Stimulated activated CD8-positive, alpha-beta memory T cell treated with anti-CD3 and anti-CD28 coated beads, Interleukin-12 subunit alpha, Interleukin-12 subunit beta, amount 100 ng/mL, for 24 hours (primary cell): Measurements from ENCODE around the gene GIPR.
"Not testable (repeated sequence)": the region's sequence is repeated elsewhere in the genome, so short reads cannot be mapped to it uniquely, and the experiment has no call there.

Experiments used
- DNase-seq: peaks from one replicate; pipeline ENCODE4 v3.0.0-alpha.2; 2020; ENCODE audit errors: extremely low read depth

Gene GIPR

DNA sequence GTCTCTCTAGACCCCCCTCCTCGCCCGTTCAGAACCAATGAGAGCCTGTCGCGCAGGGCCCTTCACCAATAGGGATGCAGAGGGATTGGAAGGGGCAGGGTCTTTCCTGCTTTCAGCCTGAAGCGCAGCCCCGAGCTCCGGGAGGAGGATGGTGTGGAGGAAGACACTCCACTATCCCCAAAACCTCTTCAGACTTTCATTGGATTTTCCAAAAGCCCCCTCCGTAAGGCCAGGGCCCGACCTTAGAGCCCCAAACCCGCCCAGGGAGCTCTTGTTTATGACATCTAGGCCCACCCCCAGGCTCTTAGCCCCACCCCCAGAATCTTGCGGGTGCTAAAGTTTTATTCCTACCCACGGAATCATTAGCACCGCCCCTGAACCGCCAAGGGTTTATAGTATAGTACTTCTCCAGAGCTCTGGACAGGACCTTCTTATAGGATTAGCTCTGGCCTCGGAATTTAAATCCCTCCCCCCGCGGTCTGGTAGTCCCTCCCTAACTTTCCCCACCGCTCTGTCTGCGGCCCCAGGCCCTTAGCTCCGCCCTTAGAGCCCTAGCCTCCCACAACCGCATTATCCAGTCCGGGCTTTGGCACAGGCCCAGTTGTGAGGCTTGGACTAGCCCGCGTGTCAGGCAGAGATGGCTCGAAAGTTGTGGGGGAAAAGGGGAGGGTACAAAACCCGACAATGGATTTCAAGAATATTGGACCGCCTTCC lies 22.2 kb upstream of the GIPR start:
- no peak for DNase-seq

DNA sequence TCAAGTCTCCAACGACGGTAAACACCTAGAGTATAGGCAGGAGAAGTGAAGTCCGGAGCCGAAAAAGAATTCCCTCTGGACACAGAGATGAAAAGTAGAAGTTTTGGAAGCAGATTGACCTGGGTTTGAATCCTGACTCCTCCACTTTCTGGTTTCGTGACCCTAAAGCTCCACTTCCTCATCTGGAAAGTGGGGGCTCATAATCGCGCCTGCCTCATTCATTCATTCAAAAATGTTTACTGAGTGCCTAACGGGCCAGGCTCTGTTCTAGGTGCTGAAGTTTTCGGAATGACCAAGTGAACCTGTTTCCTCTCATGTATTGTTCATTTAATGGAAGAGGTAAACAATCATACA lies 21.7 kb upstream of the GIPR start:
- no peak for DNase-seq

DNA sequence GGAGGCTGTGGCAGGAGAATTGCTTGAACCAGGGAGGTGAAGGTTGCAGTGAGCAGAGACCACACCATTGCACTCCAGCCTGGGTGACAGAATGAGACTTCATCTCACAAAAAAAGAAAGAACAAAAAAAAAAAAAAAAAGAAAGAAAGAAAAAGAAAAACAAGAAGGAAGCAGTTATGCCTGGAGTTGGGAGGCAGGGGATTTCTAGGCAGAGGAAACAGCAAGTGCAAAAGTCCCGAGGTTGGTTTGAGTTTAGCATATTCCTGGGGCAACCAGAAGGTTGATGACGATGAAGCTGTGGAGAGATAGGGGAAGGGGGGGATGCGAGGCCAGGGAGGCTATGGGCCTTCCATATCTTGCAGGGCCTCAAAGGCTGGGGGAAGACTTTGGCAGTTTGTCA lies 17.3 kb upstream of the GIPR start:
- no peak for DNase-seq

DNA sequence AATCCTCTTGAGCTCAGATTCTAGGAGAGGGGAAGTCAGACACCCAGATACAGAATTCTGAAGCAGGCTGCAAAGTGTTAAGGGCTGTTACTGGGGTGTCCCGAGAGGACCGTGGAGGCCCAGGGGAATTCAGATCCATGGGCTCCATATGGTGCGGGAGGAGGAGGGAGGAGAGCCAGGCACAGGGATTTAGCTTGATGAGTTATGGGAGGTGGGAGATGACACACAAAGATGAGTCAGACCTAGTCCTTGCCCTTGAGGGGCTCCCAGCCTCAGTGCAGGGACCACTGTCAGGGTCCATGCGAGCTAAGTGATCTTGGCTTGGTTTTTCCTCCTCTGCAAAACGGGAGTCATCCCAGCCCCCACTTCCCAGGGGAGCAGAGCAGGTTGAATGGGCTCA lies 14.4 kb upstream of the GIPR start:
- no peak for DNase-seq

DNA sequence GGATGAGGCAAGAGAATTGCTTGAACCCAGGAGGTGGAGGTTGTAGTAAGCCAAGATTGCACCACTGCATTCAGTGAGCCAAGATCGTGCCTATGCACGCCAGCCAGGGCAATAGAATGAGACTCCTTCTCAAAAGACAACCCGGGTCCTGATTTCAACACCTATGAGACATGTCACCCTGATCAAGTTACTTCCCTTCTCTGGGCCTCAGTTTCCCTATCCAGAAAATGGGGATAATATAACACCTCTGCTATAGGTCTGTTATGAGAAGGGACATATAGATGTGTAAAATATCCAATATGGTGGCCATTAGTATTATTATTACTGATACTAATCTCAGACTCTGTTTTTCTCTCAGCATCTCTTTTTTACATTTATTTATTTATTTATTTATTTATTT lies 12.9 kb upstream of the GIPR start:
- no peak for DNase-seq

DNA sequence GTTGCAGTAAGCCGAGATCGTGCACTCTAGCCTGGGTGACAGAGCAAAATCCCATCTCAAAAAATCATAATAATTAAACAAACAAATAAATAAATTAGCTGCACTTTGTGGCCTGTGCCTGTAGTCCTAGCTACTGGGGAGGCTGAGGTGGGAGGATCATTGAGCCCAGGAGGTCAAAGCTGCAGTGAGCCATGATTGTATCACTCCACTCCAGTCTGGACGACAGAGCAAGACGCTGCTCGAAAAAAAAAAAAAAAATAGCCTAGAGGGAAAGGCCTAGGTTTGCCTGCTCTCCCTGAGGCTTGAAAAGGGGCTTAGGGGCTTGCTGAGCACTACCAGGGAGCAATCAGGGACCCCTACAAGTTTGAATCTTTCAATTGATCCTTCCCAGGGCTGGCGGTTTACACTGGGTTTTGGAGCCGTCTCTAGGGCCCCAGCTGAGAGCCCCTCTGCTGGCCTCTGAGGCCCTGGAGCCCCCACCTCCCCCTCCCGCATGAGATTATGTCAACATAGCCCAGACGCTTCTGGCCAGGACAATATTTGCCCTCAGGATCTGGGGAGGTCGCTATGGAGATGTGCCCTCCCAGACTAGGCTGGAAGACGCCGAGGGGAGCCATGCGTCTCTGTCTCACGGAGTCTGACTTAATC lies 10.4 kb upstream of the GIPR start:
- no peak for DNase-seq

DNA sequence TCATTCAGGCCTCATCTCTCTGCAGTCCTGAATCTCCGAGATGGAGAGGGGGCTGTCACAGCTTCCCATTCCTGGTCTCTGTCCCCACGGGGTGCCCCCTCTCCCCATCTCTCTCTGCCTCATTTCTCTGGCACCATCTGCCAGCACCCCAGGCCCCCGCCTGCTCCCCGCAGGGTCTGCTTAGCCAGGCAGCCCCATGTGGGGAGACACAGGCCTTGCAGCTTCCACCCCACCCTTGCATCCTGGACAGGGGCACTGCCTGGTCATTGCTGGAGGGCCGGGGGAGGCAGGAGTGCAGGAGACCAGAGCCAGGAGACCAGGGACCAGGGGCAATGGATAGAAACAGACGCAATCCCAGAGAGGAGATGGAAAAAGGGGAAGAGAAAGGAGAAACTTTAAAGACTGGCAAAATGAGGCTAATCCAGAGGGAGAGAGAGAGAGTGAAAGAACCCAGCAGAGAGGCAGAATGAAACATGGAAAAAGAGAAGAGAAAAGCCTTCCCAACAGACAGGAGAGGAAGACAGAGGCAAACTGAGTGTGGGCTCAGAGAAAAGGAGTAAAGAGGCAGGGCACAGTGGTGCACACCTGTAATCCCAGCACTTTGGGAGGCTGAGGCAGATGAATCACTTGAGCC lies 8.8 kb upstream of the GIPR start:
- DNase-seq = no peak

DNA sequence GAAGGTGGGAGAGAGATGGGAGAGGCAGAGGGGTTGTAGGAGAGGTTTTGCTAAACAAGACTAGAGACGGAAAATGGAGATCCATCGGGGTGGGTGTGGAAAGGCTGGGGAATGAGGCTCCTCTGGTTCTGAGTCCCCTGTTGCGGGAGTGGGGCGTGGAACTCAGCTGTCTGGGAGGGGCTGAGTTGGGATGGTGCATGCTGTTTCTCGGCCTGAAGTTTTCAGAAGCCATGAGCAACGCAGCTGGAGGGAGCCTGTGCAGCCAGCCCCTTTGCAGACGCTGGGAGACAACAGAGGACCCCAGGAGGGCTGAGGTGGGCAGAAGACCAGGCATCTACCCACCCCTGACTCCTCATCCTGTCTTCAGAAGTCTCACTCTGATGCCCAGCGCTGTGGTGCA lies 7.4 kb upstream of the GIPR start:
- DNase-seq = no peak

DNA sequence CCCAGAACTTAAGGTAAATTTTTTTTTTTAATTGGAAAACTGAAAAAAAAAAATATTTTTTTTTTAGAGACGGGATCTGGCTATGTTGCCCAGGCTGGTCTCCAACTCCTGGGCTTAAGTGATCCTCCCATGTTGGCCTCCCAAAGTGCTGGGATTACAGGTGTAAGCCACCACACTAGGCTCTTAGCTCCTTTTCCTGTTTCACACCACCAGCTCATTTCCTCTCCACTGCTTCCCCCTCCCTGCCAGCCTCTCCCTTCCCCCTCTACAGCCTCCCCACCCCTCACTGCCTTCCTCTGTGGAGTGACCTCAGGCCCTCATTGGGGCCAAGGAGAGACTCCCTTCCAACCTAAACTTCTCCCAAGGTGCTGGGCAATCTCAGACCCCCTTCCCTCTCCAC lies 4.2 kb upstream of the GIPR start:
- no peak for DNase-seq

DNA sequence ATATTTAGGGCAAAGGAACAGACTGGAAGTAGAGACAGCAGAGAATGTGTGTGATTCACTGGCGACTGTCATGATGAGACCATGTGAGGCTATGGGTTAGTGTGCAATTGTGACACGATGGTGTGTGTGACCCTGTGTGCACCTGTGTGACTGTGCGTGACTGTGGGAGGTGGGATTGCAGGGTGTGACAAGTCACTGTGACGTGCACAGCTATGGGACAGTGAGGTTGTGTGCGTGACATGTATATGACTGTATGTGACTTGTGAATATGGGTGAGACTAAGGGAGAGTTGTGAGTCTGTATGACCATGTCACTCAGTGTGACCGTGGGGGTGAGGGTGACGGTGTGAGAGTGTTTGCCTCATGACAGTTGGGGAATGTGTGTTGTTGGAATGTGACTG lies 3.4 kb upstream of the GIPR start:
- no peak for DNase-seq

DNA sequence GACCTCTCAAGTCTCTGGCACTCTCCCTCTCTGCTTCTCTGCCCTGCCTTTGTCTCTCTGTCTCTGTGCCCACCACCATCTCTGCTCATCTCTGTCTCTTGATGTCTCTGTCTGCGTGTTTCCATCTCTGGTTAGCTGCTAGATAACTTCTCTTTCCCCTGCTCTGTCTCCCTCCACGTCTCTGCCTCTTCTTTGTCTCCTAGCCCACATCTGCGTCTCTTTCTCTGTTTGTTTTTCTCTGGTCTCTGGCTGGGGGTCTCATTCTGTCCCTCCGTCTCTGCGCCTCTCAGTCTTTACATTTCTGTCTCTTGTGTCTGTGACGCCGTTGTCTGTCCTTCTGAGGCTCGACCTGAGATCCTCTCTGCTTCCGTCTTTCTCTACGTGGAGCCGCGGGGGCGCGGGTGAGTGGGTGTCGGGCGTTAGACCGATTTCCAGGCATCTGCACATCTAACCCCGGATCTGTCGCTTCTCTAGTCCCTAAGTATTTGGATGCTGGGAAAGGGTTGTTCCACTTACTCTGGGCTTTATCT lies 386 bp downstream of the GIPR start:
- DNase-seq = no peak

DNA sequence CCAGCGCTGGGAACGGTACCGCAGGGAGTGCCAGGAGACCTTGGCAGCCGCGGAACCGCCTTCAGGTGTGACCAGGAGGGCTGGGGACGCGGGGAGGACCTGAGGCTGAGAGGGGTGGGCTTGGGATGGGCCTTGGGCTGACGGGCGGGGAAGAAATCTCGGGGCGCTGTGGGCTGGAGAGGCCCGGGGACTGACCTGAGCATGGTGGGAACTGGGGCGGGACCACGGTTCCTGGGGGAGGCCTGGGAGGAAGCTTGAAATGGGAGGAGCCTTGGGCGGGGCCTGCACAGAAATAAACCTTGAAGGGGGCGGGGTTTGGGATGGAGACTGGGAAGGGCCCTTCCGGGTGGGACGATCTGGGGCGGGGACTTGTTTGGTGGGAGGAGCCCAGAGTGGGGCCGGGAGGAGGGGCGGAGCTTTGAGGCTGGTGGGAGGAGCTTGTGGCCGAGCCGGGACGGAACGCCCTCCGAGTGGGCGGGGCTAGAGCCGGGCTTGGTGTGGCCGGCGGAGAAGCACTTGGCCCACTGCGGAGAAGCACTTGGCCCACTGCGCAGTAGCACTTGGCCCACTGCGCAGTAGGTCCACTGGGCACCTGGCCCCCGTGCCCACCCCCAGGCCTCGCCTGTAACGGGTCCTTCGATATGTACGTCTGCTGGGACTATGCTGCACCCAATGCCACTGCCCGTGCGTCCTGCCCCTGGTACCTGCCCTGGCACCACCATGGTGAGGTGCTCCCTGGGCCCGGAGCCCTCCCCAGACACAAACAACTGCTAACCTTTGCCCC lies 2.8 kb downstream of the GIPR start:
- DNase-seq = no peak

DNA sequence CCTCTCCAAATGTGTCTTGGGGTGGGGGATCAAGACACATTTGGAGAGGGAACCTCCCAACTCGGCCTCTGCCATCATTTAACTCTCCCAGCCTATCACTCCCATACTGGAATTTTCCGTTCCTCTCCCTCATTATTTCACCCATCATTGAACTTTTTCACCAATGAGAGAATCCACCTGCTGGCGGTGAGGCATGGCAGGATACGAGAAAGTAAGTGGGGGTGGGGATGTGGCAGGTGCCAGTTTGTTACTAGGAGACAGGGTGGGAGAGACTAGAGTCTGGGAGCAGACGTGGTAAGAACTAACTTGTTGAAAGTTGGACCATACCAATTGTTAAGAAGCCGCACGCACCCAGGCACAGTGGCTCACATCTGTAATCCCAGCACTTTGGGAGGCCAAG lies 6.9 kb downstream of the GIPR start:
- no peak for DNase-seq

DNA sequence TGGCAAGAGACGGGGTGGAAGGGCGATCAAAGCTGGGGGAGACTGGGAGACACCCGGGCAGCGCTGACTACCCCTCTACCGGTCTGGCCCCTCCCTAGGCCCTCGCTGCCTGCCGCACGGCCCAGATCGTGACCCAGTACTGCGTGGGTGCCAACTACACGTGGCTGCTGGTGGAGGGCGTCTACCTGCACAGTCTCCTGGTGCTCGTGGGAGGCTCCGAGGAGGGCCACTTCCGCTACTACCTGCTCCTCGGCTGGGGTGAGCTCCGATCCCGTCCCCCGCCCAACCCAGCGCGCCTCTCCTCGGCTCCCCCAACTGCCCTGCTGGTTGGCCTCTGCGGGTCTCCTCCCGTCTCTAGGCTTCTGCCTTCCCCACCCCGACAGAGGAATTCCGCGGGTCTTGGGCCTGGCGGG lies 8.8 kb downstream of the GIPR start:
- DNase-seq = no peak

DNA sequence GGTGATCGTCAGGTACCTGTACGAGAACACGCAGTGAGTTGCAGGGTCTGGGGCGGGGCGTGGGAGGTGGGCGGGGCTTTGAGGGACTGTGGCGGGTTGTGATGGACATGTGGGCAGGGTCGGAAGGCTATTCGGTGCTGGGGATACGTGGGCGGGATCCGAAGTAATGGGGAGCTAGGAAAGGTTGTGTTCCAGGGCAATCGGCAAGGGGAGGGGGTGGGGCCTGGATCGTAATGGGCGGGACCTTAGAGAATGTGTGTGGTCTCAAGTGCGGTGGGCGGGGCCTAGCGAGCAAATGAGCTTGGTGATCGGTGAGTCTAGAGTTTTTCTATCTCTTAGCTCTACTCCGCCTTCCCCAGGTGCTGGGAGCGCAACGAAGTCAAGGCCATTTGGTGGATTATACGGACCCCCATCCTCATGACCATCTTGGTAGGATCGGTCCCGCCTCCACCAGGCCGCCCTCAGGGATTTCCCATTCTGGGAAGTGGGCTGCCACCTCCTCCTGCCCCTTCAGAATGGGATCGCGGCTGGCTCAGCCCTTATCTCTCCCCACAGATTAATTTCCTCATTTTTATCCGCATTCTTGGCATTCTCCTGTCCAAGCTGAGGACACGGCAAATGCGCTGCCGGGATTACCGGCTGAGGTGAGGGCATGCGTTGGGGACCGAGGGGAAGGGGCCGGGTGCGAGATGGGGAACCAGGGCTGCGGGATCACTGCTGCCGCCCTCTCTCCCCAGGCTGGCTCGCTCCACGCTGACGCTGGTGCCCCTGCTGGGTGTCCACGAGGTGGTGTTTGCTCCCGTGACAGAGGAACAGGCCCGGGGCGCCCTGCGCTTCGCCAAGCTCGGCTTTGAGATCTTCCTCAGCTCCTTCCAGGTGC lies 9.6 kb downstream of the GIPR start:
- no peak for DNase-seq

DNA sequence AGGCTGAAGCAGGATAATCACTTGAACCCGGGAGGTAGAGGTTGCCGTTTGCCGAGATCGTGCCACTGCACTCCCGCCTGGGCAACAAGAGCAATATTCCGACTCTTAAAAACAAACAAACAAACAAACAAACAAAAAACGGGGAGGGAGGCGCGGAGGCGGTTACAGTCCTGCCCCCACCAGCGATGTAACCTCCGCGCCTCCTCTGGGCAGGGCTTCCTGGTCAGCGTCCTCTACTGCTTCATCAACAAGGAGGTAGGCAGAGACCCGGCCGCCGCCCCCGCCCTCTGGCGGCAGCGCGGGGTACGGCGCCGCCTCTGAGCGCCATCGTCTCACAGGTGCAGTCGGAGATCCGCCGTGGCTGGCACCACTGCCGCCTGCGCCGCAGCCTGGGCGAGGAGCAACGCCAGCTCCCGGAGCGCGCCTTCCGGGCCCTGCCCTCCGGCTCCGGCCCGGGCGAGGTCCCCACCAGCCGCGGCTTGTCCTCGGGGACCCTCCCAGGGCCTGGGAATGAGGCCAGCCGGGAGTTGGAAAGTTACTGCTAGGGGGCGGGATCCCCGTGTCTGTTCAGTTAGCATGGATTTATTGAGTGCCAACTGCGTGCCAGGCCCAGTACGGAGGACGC lies 13.5 kb downstream of the GIPR start:
- DNase-seq = no peak

DNA sequence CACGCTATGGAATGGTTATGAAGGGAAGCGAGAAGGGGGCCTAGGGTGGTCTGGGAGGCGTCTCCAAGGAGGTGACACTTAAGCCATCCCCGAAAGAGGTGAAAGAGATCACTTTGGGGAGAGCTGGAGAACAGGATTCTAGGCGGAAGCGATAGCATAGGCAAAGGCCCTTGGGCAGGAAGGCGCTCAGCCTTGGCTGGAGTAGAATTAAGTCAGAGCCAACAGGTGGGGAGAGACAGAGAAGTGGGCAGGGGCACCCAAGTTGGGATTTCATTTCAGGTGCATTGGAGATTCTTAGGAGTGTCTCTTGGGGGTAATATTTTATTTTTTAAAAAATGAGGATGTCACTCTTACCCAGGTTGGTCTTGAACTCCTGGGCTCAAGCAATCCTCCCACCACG lies 14.1 kb downstream of the GIPR start:
- DNase-seq = no peak

DNA sequence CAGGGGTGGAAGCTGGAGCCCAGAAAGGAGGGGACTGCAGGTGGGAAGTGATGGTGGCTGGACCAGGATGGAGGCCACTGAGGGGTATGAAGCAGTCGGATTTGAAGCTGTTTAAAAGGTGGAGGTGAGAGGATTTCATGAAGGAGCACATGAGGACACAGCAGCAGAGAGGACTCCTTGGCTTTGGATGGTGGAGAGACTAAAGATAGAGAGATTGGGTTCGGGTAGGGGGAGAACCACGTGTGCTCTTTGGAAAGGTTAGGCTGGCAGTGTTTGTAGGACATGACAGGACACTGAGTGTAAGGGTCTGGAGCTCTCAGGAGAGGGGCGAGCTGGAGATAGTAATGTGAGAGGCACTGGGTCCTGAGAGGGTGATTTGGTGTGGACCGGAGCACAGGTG lies 14.9 kb downstream of the GIPR start:
- no peak for DNase-seq

DNA sequence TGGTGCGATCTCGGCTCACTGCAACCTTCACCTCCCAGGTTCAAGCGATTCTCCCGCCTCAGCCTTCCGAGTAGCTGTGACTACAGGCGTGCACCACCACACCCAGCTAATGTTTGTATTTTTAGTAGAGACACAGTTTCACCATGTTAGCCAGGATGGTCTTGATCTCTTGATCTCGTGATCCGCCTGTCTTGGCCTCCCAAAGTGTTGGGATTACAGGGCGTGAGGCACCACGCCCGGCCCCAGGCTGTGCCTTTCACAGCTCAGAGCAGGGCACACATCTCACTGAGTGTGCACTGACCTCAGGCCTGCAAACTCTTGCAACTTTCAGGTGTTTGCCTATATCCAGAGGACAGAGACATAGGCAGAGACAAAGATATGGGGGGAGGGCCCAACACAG lies 17.0 kb downstream of the GIPR start:
- not testable (repeated sequence) for DNase-seq

DNA sequence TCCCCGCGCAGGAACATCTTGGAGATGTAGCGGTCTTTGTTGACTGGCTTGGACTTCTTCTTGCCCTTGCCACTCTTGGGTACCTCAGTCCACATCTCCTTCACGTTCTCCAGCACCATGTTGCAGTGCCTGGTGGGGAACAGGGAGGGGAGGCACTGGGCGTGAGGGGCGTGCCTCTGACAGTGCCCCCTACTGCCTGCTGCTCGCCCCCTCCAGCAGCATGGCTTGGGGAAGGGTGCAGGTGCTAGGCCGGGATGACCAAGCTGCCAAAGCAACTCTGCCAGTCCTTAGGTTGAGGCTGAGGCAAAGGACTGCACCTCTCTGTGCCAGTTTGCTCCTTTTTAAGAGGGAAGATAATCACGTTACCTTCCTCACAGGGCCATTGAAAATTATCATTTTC lies 19.6 kb downstream of the GIPR start:
- DNase-seq = no peak
